ENCODE data around the gene ARHGAP32.

DNA sequence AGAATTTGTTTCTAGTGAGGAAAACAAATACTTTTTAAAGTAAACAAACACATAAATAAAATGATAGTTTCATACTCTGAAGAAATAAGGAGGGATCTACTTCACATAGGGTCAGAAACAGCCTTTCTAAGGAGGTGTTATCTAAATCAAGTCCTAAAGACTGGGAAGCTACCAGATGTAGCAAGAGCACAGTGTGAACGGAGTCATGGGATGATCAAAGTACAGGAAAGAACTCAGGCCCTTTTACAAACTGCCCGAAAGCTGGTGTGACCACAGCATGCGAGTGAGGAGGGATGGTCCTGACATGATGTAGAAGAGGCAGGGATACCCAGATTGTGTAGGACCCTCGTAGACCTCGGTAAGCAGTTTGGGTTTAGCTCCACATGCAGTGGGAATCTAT, 102.8 kb downstream of the ARHGAP32 start:
- TF ChIP-seq, protein P1, sequence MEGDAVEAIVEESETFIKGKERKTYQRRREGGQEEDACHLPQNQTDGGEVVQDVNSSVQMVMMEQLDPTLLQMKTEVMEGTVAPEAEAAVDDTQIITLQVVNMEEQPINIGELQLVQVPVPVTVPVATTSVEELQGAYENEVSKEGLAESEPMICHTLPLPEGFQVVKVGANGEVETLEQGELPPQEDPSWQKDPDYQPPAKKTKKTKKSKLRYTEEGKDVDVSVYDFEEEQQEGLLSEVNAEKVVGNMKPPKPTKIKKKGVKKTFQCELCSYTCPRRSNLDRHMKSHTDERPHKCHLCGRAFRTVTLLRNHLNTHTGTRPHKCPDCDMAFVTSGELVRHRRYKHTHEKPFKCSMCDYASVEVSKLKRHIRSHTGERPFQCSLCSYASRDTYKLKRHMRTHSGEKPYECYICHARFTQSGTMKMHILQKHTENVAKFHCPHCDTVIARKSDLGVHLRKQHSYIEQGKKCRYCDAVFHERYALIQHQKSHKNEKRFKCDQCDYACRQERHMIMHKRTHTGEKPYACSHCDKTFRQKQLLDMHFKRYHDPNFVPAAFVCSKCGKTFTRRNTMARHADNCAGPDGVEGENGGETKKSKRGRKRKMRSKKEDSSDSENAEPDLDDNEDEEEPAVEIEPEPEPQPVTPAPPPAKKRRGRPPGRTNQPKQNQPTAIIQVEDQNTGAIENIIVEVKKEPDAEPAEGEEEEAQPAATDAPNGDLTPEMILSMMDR (IDR thresholded peaks at IDR 0.05; ENCODE audit: insufficient read depth, low read length, poor library complexity, severe bottlenecking), result no peak
- no peak for TF ChIP-seq EZH2phosphoT487 (conservative IDR thresholded peaks at IDR 0.05; ENCODE audit: low read length)
